ENCODE data around the gene OR51G1. TPM values are rescaled to one million over a fixed set of nuclear protein-coding genes. Genes with fewer than 3 reads are reported as not detected.

OR51G1 gene
- total RNA-seq, 1 experiment from 2014 or later = not detected

DNA sequence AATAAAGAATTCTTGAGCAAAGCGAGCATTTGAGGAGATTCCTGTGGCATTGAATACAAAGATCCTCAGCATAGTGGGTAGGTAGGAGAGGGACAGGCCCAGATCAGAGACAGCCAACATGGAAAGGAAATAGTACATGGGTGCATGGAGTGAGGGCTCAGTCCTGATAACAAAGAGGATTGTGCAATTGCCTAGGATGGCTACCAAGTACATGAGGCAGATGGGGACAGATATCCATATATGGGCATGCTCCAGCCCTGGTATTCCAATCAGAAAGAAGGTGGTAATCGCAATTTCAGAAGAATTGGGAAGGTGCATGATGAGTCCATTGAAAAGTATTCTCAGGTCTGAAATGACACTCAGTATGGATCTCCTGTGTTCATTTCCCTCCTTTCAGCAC is 33.9 kb downstream of the OR51G1 start:
- no peaks in the 10 kb centered on the region for H3K27me3 ChIP-seq (ENCODE audit: control insufficient read depth, insufficient read depth, low read length)
- DNase-seq = no peak
- no peak overlapping the region for H3K4me3 ChIP-seq (ENCODE audit: insufficient read depth, low read depth, low read length)
- H3K36me3 ChIP-seq (replicated peaks; ENCODE audit: control insufficient read depth, insufficient read depth, low read length) = no peaks in the 10 kb centered on the region

DNA sequence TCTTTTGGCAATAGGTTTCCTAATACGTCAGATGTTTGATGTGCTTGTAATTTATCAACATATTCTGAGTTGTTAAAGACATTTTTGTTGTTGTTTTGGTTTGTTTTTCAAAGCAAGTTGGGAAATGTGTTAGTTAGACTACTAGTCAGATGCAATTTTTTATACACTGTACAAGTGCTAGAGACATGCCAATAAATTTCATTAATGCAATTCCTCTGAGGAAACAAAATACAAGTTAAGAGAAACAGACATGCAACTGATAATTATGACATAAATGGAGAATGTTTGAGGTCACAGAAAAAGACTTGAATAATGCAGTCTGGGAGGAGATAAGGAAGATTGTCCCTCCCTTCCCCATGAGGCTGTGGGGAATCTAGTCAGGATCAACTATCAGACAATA is 36.5 kb downstream of the OR51G1 start:
- Histone ChIP-seq H3K27me3 (ENCODE audit: control insufficient read depth, insufficient read depth, low read length) (no peaks in the 10 kb centered on the region), H3K4me3 (ENCODE audit: insufficient read depth, low read depth, low read length) (no peak overlapping the region), H3K36me3 (replicated peaks; ENCODE audit: control insufficient read depth, insufficient read depth, low read length) (no peaks in the 10 kb centered on the region)
- no peak for DNase-seq

DNA sequence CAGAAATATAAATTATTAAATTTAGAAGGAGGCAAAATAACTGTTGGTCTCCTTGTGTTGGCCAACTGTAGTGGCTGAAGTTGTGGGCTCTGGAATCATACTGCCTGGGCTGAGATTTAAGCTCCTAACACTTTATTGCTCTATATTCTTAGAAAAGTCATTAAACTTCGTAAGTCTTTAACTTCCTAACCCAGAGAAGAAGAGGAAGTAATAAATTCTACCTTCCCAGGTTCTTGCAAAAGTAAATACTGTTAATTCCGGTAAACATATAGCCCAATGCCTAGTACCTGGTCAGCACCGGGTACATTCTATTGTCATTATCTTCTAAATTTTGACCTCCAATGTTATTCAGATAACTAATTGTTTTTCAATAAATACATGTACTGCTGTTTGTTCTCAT is 38.0 kb downstream of the OR51G1 start:
- Histone ChIP-seq H3K4me3 (ENCODE audit: insufficient read depth, low read depth, low read length) (no peak overlapping the region), H3K27me3 (ENCODE audit: control insufficient read depth, insufficient read depth, low read length) (no peaks in the 10 kb centered on the region), H3K36me3 (replicated peaks; ENCODE audit: control insufficient read depth, insufficient read depth, low read length) (no peaks in the 10 kb centered on the region)
- DNase-seq = no peak

DNA sequence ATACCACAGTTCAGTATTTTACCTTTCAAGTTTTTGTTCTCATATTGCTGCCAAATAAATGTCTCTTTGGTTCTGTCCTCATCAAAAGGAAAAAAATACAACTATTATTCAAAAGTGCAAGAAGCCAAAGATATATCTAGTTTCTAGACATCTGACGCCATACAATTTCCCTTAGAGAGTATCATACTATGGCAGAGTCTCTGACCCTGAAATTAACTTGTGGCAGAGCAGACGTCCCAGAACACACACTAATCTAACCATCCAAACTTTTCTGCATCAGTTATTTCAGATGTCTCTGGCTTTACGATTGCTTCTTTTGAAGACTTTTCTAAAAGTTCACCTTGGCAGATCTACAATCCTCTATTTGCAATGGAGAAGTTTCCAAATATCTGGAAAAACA is 39.8 kb downstream of the OR51G1 start:
- H3K27me3 ChIP-seq (ENCODE audit: control insufficient read depth, insufficient read depth, low read length) = no peaks in the 10 kb centered on the region
- no peaks in the 10 kb centered on the region for H3K36me3 ChIP-seq (replicated peaks; ENCODE audit: control insufficient read depth, insufficient read depth, low read length)
- no peak overlapping the region for H3K4me3 ChIP-seq (ENCODE audit: insufficient read depth, low read depth, low read length)
- DNase-seq = no peak

DNA sequence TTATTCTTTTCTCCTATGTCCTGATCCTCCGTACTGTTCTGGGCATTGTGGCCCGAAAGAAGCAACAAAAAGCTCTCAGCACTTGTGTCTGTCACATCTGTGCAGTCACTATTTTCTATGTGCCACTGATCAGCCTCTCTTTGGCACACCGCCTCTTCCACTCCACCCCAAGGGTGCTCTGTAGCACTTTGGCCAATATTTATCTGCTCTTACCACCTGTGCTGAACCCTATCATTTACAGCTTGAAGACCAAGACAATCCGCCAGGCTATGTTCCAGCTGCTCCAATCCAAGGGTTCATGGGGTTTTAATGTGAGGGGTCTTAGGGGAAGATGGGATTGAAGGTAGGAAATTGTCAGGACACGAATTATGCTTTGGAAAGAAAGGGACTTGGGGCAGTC is 41.6 kb downstream of the OR51G1 start:
- Histone ChIP-seq H3K4me3 (ENCODE audit: insufficient read depth, low read depth, low read length) (no peak overlapping the region), H3K36me3 (replicated peaks; ENCODE audit: control insufficient read depth, insufficient read depth, low read length) (no peaks in the 10 kb centered on the region), H3K27me3 (ENCODE audit: control insufficient read depth, insufficient read depth, low read length) (no peaks in the 10 kb centered on the region)
- DNase-seq = no peak

DNA sequence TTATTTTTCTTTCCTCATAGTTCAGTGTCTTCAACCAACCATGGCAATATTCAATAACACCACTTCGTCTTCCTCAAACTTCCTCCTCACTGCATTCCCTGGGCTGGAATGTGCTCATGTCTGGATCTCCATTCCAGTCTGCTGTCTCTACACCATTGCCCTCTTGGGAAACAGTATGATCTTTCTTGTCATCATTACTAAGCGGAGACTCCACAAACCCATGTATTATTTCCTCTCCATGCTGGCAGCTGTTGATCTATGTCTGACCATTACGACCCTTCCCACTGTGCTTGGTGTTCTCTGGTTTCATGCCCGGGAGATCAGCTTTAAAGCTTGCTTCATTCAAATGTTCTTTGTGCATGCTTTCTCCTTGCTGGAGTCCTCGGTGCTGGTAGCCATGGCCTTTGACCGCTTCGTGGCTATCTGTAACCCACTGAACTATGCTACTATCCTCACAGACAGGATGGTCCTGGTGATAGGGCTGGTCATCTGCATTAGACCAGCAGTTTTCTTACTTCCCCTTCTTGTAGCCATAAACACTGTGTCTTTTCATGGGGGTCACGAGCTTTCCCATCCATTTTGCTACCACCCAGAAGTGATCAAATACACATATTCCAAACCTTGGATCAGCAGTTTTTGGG is 42.2 kb downstream of the OR51G1 start, which contains the start of gene OR51T1:
Gene OR51T1, plus strand, starts transcription at position 41 of the 641 bp plus-strand sequence. Its CDS starts 0 bp downstream, at position 41.
- no peak for DNase-seq
- Histone ChIP-seq H3K36me3 (replicated peaks; ENCODE audit: control insufficient read depth, insufficient read depth, low read length) (no peaks in the 10 kb centered on the region), H3K4me3 (ENCODE audit: insufficient read depth, low read depth, low read length) (no peak within 1 kb of the TSS), H3K27me3 (ENCODE audit: control insufficient read depth, insufficient read depth, low read length) (no peaks in the 10 kb centered on the region)

DNA sequence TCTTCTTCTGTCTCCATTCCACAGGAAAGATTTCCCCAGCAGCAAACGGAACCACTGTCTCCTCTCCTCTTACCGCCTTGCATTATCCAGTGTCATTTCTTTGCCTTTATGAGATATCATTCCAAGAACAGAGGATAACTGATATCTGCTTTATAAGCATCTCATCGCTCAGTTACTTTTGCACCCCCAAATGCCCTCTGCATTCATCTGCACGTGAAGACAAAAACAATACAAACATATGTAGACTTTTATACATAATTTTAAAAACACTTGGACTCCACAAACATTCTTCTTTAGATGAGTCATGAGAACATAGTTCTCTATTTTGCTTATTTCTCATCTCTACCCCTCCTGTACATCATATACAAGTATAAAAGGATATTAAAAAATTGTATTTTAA is 43.0 kb downstream of the OR51G1 start:
- Histone ChIP-seq H3K36me3 (replicated peaks; ENCODE audit: control insufficient read depth, insufficient read depth, low read length) (no peaks in the 10 kb centered on the region), H3K4me3 (ENCODE audit: insufficient read depth, low read depth, low read length) (no peak overlapping the region), H3K27me3 (ENCODE audit: control insufficient read depth, insufficient read depth, low read length) (no peaks in the 10 kb centered on the region)
- no peak for DNase-seq

Other genes with a start within 250 kb of the OR51G1 start
- gene OR51E2, start 226.5 kb downstream of the OR51G1 start, total RNA-seq (2014; rRNA removed; shearing (Covaris generic)) = not detected in 2 replicates
- gene MMP26, start 219.6 kb downstream of the OR51G1 start, total RNA-seq (2014; rRNA removed; shearing (Covaris generic)) = not detected in 2 replicates
- not detected in 2 replicates for gene OR51F1, start 154.4 kb downstream of the OR51G1 start, total RNA-seq (2014; rRNA removed; shearing (Covaris generic))
- gene OR52R1, start 120.0 kb downstream of the OR51G1 start, total RNA-seq (2014; rRNA removed; shearing (Covaris generic)) = not detected in 2 replicates
- gene OR51F2, start 103.0 kb downstream of the OR51G1 start, total RNA-seq (2014; rRNA removed; shearing (Covaris generic)) = not detected in 2 replicates
- not detected in 2 replicates for gene OR51S1, start 75.1 kb downstream of the OR51G1 start, total RNA-seq (2014; rRNA removed; shearing (Covaris generic))
- not detected in 2 replicates for gene OR51T1, start 42.4 kb downstream of the OR51G1 start, total RNA-seq (2014; rRNA removed; shearing (Covaris generic))
- gene OR51A7, start 20.6 kb downstream of the OR51G1 start, total RNA-seq (2014; rRNA removed; shearing (Covaris generic)) = not detected in 2 replicates
- gene OR51G2, start 5.0 kb downstream of the OR51G1 start, total RNA-seq (2014; rRNA removed; shearing (Covaris generic)) = not detected in 2 replicates
- not detected in 2 replicates for gene OR51A4, start 23.3 kb upstream of the OR51G1 start, total RNA-seq (2014; rRNA removed; shearing (Covaris generic))
- gene OR51A2, start 31.4 kb upstream of the OR51G1 start, total RNA-seq (2014; rRNA removed; shearing (Covaris generic)) = not detected in 2 replicates
- gene OR51L1, start 70.5 kb upstream of the OR51G1 start, total RNA-seq (2014; rRNA removed; shearing (Covaris generic)) = not detected in 2 replicates
- not detected in 2 replicates for gene OR52J3, start 122.2 kb upstream of the OR51G1 start, total RNA-seq (2014; rRNA removed; shearing (Covaris generic))
- gene OR52E2, start 135.3 kb upstream of the OR51G1 start, total RNA-seq (2014; rRNA removed; shearing (Covaris generic)) = not detected in 2 replicates
- not detected in 2 replicates for gene OR52E1, start 145.2 kb upstream of the OR51G1 start, total RNA-seq (2014; rRNA removed; shearing (Covaris generic))
- gene OR52A5, start 214.0 kb upstream of the OR51G1 start, total RNA-seq (2014; rRNA removed; shearing (Covaris generic)) = 0.11 and 0.21 TPM in 2 replicates
- gene OR52A1, start 230.4 kb upstream of the OR51G1 start, total RNA-seq (2014; rRNA removed; shearing (Covaris generic)) = 3.0 and 8.2 TPM in 2 replicates